Lower lobe of right lung (tissue), 2 donors: Measurements from ENCODE around the gene KCNK15. TPM values are rescaled to one million over a fixed set of nuclear protein-coding genes. Genes with fewer than 3 reads are reported as not detected.

Experiments used
- ATAC-seq, 2 donors: fragments of 200-7000 bp; cut with Tn5 transposase; one replicate each; pipeline ENCODE4 v1.9.1; 2020 to 2022; ENCODE audit warnings: mild to moderate bottlenecking in 2 of 2, moderate library complexity in 2 of 2
- DNase-seq: peaks from one replicate; pipeline ENCODE4 v3.0.0-alpha.2; 2020
- H3K27ac ChIP-seq: fragments of 200-600 bp; one replicate; pipeline ENCODE4 v1.8.0; 2022
- H3K27me3 ChIP-seq: fragments of 200-600 bp; one replicate; pipeline ENCODE4 v1.8.0; 2022; ENCODE audit warnings: low read depth
- H3K36me3 ChIP-seq: fragments of 200-600 bp; one replicate; pipeline ENCODE4 v1.8.0; 2022; ENCODE audit warnings: mild to moderate bottlenecking
- H3K4me1 ChIP-seq: fragments of 200-600 bp; one replicate; pipeline ENCODE4 v1.8.0; 2022
- H3K4me3 ChIP-seq: fragments of 200-600 bp; one replicate; pipeline ENCODE4 v1.8.0; 2022; ENCODE audit warnings: mild to moderate bottlenecking
- H3K9me3 ChIP-seq: fragments of 200-600 bp; one replicate; pipeline ENCODE4 v1.8.0; 2022
- CTCF ChIP-seq: fragments of 200-600 bp; IDR thresholded peaks from one replicate; pipeline ENCODE4 v1.8.0; 2022; ENCODE audit warnings: antibody characterized with exemption, mild to moderate bottlenecking
- intact Hi-C: fragments of 100-400 bp; cut with DNase I; formaldehyde crosslinking; loops from one replicate; pipeline ENCODE4 v1.11.0; 2022
- total RNA-seq: library from RNA; stranded (reverse); fragmentation: NEBNext Ultra II Directional; extraction: Animal tissue kit (Norgen Biotek cat#: 25700); gene quantifications from one replicate; pipeline ENCODE4 v1.2.1, GENCODE V29; 2021
- donor health status: DM: no; HTN: yes; CAD: no; lungs with severe emphysema.

Gene KCNK15
- total RNA-seq, 1 donor from 2014 or later, result 0.89 TPM

- TF ChIP-seq CTCF, result no peak
- H3K9me3 ChIP-seq, result no peaks in the 10 kb centered on the region
- H3K27me3 ChIP-seq, result peaks cover 9% of the 10 kb centered on the region
- no peaks in the 10 kb centered on the region for H3K36me3 ChIP-seq
- H3K27ac ChIP-seq, result no peak overlapping the region
- intact Hi-C loops, result no loop called here
- H3K4me1 ChIP-seq, result no peaks in the 10 kb centered on the region
- no peak for DNase-seq
- H3K4me3 ChIP-seq, result no peak overlapping the region
- no peak for ATAC-seq
Measured at GRCh38 chr20:44788706-44789456, 43.2 kb downstream of the KCNK15 start.

GRCh38 chr20:44790638-44791393 is 45.2 kb downstream of the KCNK15 start:
- H3K4me1 ChIP-seq, result no peaks in the 10 kb centered on the region
- H3K4me3 ChIP-seq, result no peak overlapping the region
- no peaks in the 10 kb centered on the region for H3K9me3 ChIP-seq
- H3K36me3 ChIP-seq, result no peaks in the 10 kb centered on the region
- TF ChIP-seq CTCF, result no peak
- H3K27ac ChIP-seq, result no peak overlapping the region
- ATAC-seq, result no peak
- H3K27me3 ChIP-seq, result peaks cover 11% of the 10 kb centered on the region
- intact Hi-C loops, result no loop called here
- no peak for DNase-seq

- H3K36me3 ChIP-seq, result no peaks in the 10 kb centered on the region
- no peak overlapping the region for H3K27ac ChIP-seq
- no peaks in the 10 kb centered on the region for H3K9me3 ChIP-seq
- DNase-seq, result no peak
- H3K4me3 ChIP-seq, result no peak overlapping the region
- intact Hi-C loops, result no loop called here
- H3K4me1 ChIP-seq, result no peaks in the 10 kb centered on the region
- TF ChIP-seq CTCF, result no peak
- ATAC-seq, result no peak
- H3K27me3 ChIP-seq, result peaks cover 11% of the 10 kb centered on the region
Measured at GRCh38 chr20:44792796-44793195, 47.1 kb downstream of the KCNK15 start.

- intact Hi-C loops, result no loop called here
- H3K27ac ChIP-seq, result no peak overlapping the region
- ATAC-seq (no peak), DNase-seq (no peak)
- no peaks in the 10 kb centered on the region for H3K9me3 ChIP-seq
- no peaks in the 10 kb centered on the region for H3K4me1 ChIP-seq
- peaks cover 3% of the 10 kb centered on the region for H3K27me3 ChIP-seq
- TF ChIP-seq CTCF, result no peak
- H3K4me3 ChIP-seq, result no peak overlapping the region
- H3K36me3 ChIP-seq, result no peaks in the 10 kb centered on the region
Measured at GRCh38 chr20:44795836-44796235, 50.2 kb downstream of the KCNK15 start.

GRCh38 chr20:44796311-44796710 is 50.6 kb downstream of the KCNK15 start:
- ATAC-seq, result no peak
- H3K4me1 ChIP-seq, result no peaks in the 10 kb centered on the region
- intact Hi-C loops, result no loop called here

More at GRCh38 chr20:44796311-44796710, 50.6 kb downstream of the KCNK15 start:
- peaks cover 3% of the 10 kb centered on the region for H3K27me3 ChIP-seq
- DNase-seq, result no peak
- no peak overlapping the region for H3K4me3 ChIP-seq
- no peaks in the 10 kb centered on the region for H3K9me3 ChIP-seq
- H3K36me3 ChIP-seq, result no peaks in the 10 kb centered on the region
- H3K27ac ChIP-seq, result no peak overlapping the region
- no peak for TF ChIP-seq CTCF
